Measurements from ENCODE around the gene MYO5A. TPM values are rescaled to one million over a fixed set of nuclear protein-coding genes. Genes with fewer than 3 reads are reported as not detected.
A peak's percentile ranks its signal among the peaks of the same experiment; 100 is the strongest.

Gene MYO5A
- total and polyA plus RNA-seq, 10 of the 15 experiments (the other 5 are each of a cell fraction or from before 2014, with no cell fraction given): 4.2 to 42.9 (median 31.1) TPM

- TF ChIP-seq PAX8 (IDR thresholded peaks at IDR 0.05) (no peak), TCF12 (IDR thresholded peaks at IDR 0.05; ENCODE audit: low read depth, low read length) (no peak)
Observed at GRCh38 chr15:52414936-52415335, 113.7 kb downstream of the MYO5A start (continued).

- no peaks in the 10 kb centered on the region; a peak in 1 of 4 replicates for H3K36me3 ChIP-seq (ENCODE audit: control insufficient read depth in 2 of 2, insufficient read depth in 2 of 2, low read length in 1 of 2)
- TF ChIP-seq CEBPB (IDR thresholded peaks at IDR 0.05; ENCODE audit: borderline replicate concordance in 1 of 2, low read depth in 2 of 2, low read length in 2 of 2) (no peak), YBX1 (IDR thresholded peaks at IDR 0.05) (no peak), NFIC (IDR thresholded peaks at IDR 0.05; ENCODE audit: low read depth, low read length) (no peak), RB1 (IDR thresholded peaks at IDR 0.05; ENCODE audit: borderline replicate concordance) (no peak), PAX8 (IDR thresholded peaks at IDR 0.05) (no peak), FOXM1 (IDR thresholded peaks at IDR 0.05; ENCODE audit: low read depth, low read length) (no peak)
- no peak overlapping the region for H3K4me3 ChIP-seq
- FAIRE-seq: no peak
- H3K9me3 ChIP-seq (replicated peaks; ENCODE audit: control insufficient read depth, insufficient read depth, low read length): no peaks in the 10 kb centered on the region
- POLR2A ChIA-PET: no interaction called here
- no TSS peak for BruUV-seq (replicated peaks)
- no peak overlapping the region for H3K9ac ChIP-seq (ENCODE audit: control insufficient read depth, insufficient read depth, low read length)
- peak; percentile 70 for ATAC-seq
- in situ Hi-C loops (cut with MboI) (no loop called here), intact Hi-C loops (cut with micrococcal nuclease; ENCODE audit: unreplicated experiment) (loop anchor here (5.0 kb wide), 1 partner anchor 77 kb away; no protein-coding TSS in a partner anchor)
- no peaks in the 10 kb centered on the region for H3K4me1 ChIP-seq (ENCODE audit: control insufficient read depth, insufficient read depth, low read length)
- H4K20me1 ChIP-seq (ENCODE audit: control insufficient read depth, insufficient read depth): no peaks in the 10 kb centered on the region
- H3K27me3 ChIP-seq (replicated peaks in 1 of 2; ENCODE audit: control insufficient read depth in 2 of 2, insufficient read depth in 2 of 2, low read length in 1 of 2): no peaks in the 10 kb centered on the region
- CTCF ChIA-PET: no interaction called here
- no peak overlapping the region for H2AFZ ChIP-seq (ENCODE audit: control insufficient read depth, low read depth, low read length)
- RAD21 ChIA-PET (ENCODE audit: unreplicated experiment): no interaction called here
- no peaks in the 10 kb centered on the region for H3K79me2 ChIP-seq (ENCODE audit: control insufficient read depth, insufficient read depth, low read length)
- whole genome bisulfite sequencing (ENCODE audit: insufficient coverage, insufficient replicate concordance, low lambda C conversion rate, missing lambda C conversion rate): 100% methylated on average over 1 of the region's 1 CpG
- no peak overlapping the region; the same call in 1 of the 2 replicates for H3K27ac ChIP-seq (ENCODE audit: control insufficient read depth, insufficient read depth)
- DNase-seq (ENCODE audit: low read depth, low spot score): no peak
- H3K4me2 ChIP-seq (ENCODE audit: control insufficient read depth, insufficient read depth): no peak overlapping the region
- SMC1A ChIA-PET (ENCODE audit: uncharacterized antibody, unreplicated experiment): no interaction called here
Observed at GRCh38 chr15:52408823-52409222, 119.9 kb downstream of the MYO5A start.

- no TSS peak for BruUV-seq (replicated peaks)
- Histone ChIP-seq H3K79me2 (ENCODE audit: control insufficient read depth, insufficient read depth, low read length) (no peaks in the 10 kb centered on the region), H4K20me1 (ENCODE audit: control insufficient read depth, insufficient read depth) (no peaks in the 10 kb centered on the region), H3K4me1 (ENCODE audit: control insufficient read depth, insufficient read depth, low read length) (no peaks in the 10 kb centered on the region), H3K4me3 (no peak overlapping the region), H2AFZ (ENCODE audit: control insufficient read depth, low read depth, low read length) (no peak overlapping the region), H3K4me2 (ENCODE audit: control insufficient read depth, insufficient read depth) (no peak overlapping the region), H3K9me3 (replicated peaks; ENCODE audit: control insufficient read depth, insufficient read depth, low read length) (no peaks in the 10 kb centered on the region), H3K9ac (ENCODE audit: control insufficient read depth, insufficient read depth, low read length) (no peak overlapping the region), H3K27me3 (replicated peaks in 1 of 2; ENCODE audit: control insufficient read depth in 2 of 2, insufficient read depth in 2 of 2, low read length in 1 of 2) (no peaks in the 10 kb centered on the region), H3K36me3 (ENCODE audit: control insufficient read depth in 2 of 2, insufficient read depth in 2 of 2, low read length in 1 of 2) (no peaks in the 10 kb centered on the region; a peak in 1 of 4 replicates), H3K27ac (ENCODE audit: control insufficient read depth, insufficient read depth) (no peak overlapping the region)
- ChIA-PET RAD21 (ENCODE audit: unreplicated experiment) (no interaction called here), POLR2A (no interaction called here), CTCF (interaction anchor here (1.9 to 2.8 kb wide), 2 partner anchors 11 to 59 kb away, joined by 5 to 6 read pairs; no protein-coding TSS in a partner anchor), SMC1A (ENCODE audit: uncharacterized antibody, unreplicated experiment) (interaction anchor here (0.6 to 1.1 kb wide), 3 partner anchors 10 to 18 kb away, joined by 3 to 5 read pairs (median 4); no protein-coding TSS in a partner anchor)
- FAIRE-seq (no peak), ATAC-seq (no peak), DNase-seq (ENCODE audit: low read depth, low spot score) (no peak)
- in situ Hi-C loops (cut with MboI): no loop called here
- intact Hi-C loops (cut with micrococcal nuclease; ENCODE audit: unreplicated experiment): loop anchor here (5.0 kb wide), 1 partner anchor 75 kb away; no protein-coding TSS in a partner anchor
- no peak for TF ChIP-seq PAX8 (IDR thresholded peaks at IDR 0.05)
- no peak for TF ChIP-seq MEF2A (IDR thresholded peaks at IDR 0.05; ENCODE audit: insufficient read depth, low read depth, low read length)
- TF ChIP-seq ZBTB33 (IDR thresholded peaks at IDR 0.05): no peak
- TF ChIP-seq NKRF (conservative IDR thresholded peaks at IDR 0.05): no peak
- no peak for TF ChIP-seq FOXK2 (IDR thresholded peaks at IDR 0.05)
- no peak for TF ChIP-seq NFYB (IDR thresholded peaks at IDR 0.05; ENCODE audit: insufficient read depth, low read depth, low read length)
- no peak for TF ChIP-seq RCOR1 (conservative IDR thresholded peaks at IDR 0.05; ENCODE audit: low read depth, low read length)
Observed at GRCh38 chr15:52407374-52407773, 121.3 kb downstream of the MYO5A start.
